Measurements from ENCODE around the gene USP44.
A peak's percentile ranks its signal among the peaks of the same experiment; 100 is the strongest.
"Not testable (repeated sequence)": the region's sequence is repeated elsewhere in the genome, so short reads cannot be mapped to it uniquely, and the experiment has no call there.

USP44 gene

GRCh38 chr12:95551305-95551704 is at the start of gene USP44:
Gene USP44, minus strand, starts transcription at chr12:95551476. Its CDS starts 17,220 bp downstream, at chr12:95534256.
- no peak for DNase-seq (ENCODE audit: low read depth in 2 of 2)

GRCh38 chr12:95600567-95600966 is 49.3 kb upstream of the USP44 start:
- no peak for DNase-seq (ENCODE audit: low read depth in 2 of 2)

GRCh38 chr12:95599880-95600279 is 48.6 kb upstream of the USP44 start:
- no peak for DNase-seq (ENCODE audit: low read depth in 2 of 2)

- no peak for DNase-seq (ENCODE audit: low read depth in 2 of 2)
These were observed 42.9 kb upstream of the USP44 start for GRCh38 chr12:95594136-95594535.

GRCh38 chr12:95593266-95593871 is 42.1 kb upstream of the USP44 start:
- DNase-seq (ENCODE audit: low read depth in 2 of 2) = no peak

- DNase-seq (ENCODE audit: low read depth in 2 of 2) = no peak
These were observed 40.5 kb upstream of the USP44 start for GRCh38 chr12:95591731-95592130.

GRCh38 chr12:95590775-95591174 is 39.5 kb upstream of the USP44 start:
- no peak for DNase-seq (ENCODE audit: low read depth in 2 of 2)

- DNase-seq (ENCODE audit: low read depth in 2 of 2) = no peak
These were observed 32.7 kb upstream of the USP44 start for GRCh38 chr12:95583933-95584332.

GRCh38 chr12:95582230-95583058 is 31.2 kb upstream of the USP44 start:
- no peak for DNase-seq (ENCODE audit: low read depth in 2 of 2)

GRCh38 chr12:95577820-95578219 is 26.5 kb upstream of the USP44 start:
- no peak for DNase-seq (ENCODE audit: low read depth in 2 of 2)

- peak; percentile 4 to 5 for DNase-seq (ENCODE audit: low read depth in 2 of 2)
These were observed 23.6 kb upstream of the USP44 start for GRCh38 chr12:95574799-95575452.

GRCh38 chr12:95573951-95574576 is 22.8 kb upstream of the USP44 start:
- DNase-seq (ENCODE audit: low read depth in 2 of 2) = no peak

GRCh38 chr12:95571369-95571768 is 20.1 kb upstream of the USP44 start:
- no peak for DNase-seq (ENCODE audit: low read depth in 2 of 2)

- DNase-seq (ENCODE audit: low read depth in 2 of 2) = not testable (repeated sequence)
These were observed 16.8 kb upstream of the USP44 start for GRCh38 chr12:95568045-95568444.

GRCh38 chr12:95557625-95558024 is 6.3 kb upstream of the USP44 start:
- no peak for DNase-seq (ENCODE audit: low read depth in 2 of 2)

GRCh38 chr12:95554532-95555071 is 3.3 kb upstream of the USP44 start:
- no peak for DNase-seq (ENCODE audit: low read depth in 2 of 2)

GRCh38 chr12:95553197-95553943 is 2.1 kb upstream of the USP44 start:
- no peak for DNase-seq (ENCODE audit: low read depth in 2 of 2)

GRCh38 chr12:95551913-95552516 is 739 bp upstream of the USP44 start:
- DNase-seq (ENCODE audit: low read depth in 2 of 2) = no peak

- DNase-seq (ENCODE audit: low read depth in 2 of 2) = no peak
These were observed 1.7 kb downstream of the USP44 start for GRCh38 chr12:95549392-95550084.

All from fibroblast of skin of left biceps (primary cell).